HL-60 (cell line): ENCODE data around the gene CPSF3.

Experiments
- DNase-seq, 2 experiments: peaks; one replicate each; pipeline ENCODE4 v3.0.0-alpha.2; 2010 to 2020; ENCODE audit warnings: low read depth in 1 of 2, low spot score in 1 of 2
- H3K27ac ChIP-seq: fragments of 250-450 bp; sonication (Bioruptor Pico); replicated peaks from 2 replicates; pipeline ENCODE4 v1.5.1; 2020; ENCODE audit warnings: mild to moderate bottlenecking, moderate library complexity
- H3K27me3 ChIP-seq: fragments of 250-450 bp; sonication (Bioruptor Pico); 2 replicates; pipeline ENCODE4 v1.5.1; 2021; ENCODE audit warnings: mild to moderate bottlenecking, moderate library complexity; ENCODE audit not compliant: insufficient read depth, poor library complexity, severe bottlenecking
- H3K4me3 ChIP-seq: replicated peaks from 2 replicates; pipeline ENCODE4 v1.5.1; 2011; ENCODE audit warnings: mild to moderate bottlenecking, control low read depth, low read length; ENCODE audit not compliant: insufficient read depth
- GABPA ChIP-seq: IDR thresholded peaks from 2 replicates; pipeline ENCODE4 v1.6.1; 2012; ENCODE audit warnings: low read depth
- POLR2AphosphoS5 ChIP-seq: IDR thresholded peaks from 2 replicates; pipeline ENCODE4 v1.6.1; 2012; ENCODE audit warnings: low read depth
- SPI1 ChIP-seq: IDR thresholded peaks from 2 replicates; pipeline ENCODE4 v1.6.1; 2012; ENCODE audit warnings: low read depth, mild to moderate bottlenecking, borderline replicate concordance
- TF ChIP-seq, protein P1 (sequence below): IDR thresholded peaks from 2 replicates; pipeline ENCODE4 v1.6.1; 2012; ENCODE audit warnings: low read depth; ENCODE audit not compliant: insufficient replicate concordance
- TF ChIP-seq, protein P2 (sequence below): IDR thresholded peaks from one replicate; pipeline ENCODE4 v1.5.1; 2011; ENCODE audit warnings: low read length, control low read depth, inconsistent platforms; ENCODE audit not compliant: insufficient read depth

The CPSF3 gene

DNA sequence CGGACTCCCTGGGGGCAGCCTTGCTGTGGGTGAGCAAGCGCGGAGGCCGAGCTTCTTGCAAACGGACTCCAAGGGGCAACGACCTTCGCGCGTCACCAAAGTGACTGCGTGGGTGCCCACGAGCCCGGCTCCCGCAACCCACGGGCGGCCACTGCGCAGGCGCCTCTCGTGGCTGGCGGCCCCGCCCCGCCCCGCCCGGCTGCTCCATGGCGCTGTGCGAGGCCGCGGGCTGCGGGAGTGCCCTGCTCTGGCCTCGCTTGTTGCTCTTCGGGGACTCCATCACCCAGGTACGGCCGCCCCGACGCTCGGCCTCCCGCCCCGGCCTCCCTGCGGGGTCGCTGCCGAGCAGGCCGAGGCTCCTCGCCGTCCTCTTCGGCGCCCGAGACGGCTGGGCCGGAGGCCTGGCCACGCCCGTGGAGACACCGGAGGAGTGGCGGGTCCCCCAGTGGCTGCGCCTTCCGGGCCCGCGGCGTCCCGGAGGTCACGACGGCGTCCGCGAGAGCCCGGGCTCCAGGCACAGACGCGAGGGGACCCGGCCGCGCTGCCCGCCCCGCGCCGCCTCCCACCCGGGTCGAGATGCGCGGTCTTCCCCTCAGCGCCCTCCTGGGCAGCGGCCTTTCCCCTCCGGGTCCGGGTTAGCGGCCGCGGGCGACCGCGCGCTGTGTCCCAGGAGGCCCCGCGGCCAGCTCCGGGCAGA, 51.1 kb downstream of the CPSF3 start, which contains the start of gene IAH1:
Gene IAH1 (plus strand): TSS at position 191 of the 697 bp plus-strand sequence. CDS start 16 bp downstream, at position 207.
- peak within 1 kb of the TSS; percentile 75 for H3K27ac ChIP-seq
- no peak for TF ChIP-seq POLR2AphosphoS5
- no peak for TF ChIP-seq GABPA
- TF ChIP-seq, protein P1, sequence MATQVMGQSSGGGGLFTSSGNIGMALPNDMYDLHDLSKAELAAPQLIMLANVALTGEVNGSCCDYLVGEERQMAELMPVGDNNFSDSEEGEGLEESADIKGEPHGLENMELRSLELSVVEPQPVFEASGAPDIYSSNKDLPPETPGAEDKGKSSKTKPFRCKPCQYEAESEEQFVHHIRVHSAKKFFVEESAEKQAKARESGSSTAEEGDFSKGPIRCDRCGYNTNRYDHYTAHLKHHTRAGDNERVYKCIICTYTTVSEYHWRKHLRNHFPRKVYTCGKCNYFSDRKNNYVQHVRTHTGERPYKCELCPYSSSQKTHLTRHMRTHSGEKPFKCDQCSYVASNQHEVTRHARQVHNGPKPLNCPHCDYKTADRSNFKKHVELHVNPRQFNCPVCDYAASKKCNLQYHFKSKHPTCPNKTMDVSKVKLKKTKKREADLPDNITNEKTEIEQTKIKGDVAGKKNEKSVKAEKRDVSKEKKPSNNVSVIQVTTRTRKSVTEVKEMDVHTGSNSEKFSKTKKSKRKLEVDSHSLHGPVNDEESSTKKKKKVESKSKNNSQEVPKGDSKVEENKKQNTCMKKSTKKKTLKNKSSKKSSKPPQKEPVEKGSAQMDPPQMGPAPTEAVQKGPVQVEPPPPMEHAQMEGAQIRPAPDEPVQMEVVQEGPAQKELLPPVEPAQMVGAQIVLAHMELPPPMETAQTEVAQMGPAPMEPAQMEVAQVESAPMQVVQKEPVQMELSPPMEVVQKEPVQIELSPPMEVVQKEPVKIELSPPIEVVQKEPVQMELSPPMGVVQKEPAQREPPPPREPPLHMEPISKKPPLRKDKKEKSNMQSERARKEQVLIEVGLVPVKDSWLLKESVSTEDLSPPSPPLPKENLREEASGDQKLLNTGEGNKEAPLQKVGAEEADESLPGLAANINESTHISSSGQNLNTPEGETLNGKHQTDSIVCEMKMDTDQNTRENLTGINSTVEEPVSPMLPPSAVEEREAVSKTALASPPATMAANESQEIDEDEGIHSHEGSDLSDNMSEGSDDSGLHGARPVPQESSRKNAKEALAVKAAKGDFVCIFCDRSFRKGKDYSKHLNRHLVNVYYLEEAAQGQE: no peak
- no peak for TF ChIP-seq SPI1
- TF ChIP-seq, protein P2, sequence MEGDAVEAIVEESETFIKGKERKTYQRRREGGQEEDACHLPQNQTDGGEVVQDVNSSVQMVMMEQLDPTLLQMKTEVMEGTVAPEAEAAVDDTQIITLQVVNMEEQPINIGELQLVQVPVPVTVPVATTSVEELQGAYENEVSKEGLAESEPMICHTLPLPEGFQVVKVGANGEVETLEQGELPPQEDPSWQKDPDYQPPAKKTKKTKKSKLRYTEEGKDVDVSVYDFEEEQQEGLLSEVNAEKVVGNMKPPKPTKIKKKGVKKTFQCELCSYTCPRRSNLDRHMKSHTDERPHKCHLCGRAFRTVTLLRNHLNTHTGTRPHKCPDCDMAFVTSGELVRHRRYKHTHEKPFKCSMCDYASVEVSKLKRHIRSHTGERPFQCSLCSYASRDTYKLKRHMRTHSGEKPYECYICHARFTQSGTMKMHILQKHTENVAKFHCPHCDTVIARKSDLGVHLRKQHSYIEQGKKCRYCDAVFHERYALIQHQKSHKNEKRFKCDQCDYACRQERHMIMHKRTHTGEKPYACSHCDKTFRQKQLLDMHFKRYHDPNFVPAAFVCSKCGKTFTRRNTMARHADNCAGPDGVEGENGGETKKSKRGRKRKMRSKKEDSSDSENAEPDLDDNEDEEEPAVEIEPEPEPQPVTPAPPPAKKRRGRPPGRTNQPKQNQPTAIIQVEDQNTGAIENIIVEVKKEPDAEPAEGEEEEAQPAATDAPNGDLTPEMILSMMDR: no peak
- peak within 1 kb of the TSS; percentile 68 for H3K4me3 ChIP-seq
- peak; percentile 36 to 39 for DNase-seq
- H3K27me3 ChIP-seq: no peaks in the 10 kb centered on the region

DNA sequence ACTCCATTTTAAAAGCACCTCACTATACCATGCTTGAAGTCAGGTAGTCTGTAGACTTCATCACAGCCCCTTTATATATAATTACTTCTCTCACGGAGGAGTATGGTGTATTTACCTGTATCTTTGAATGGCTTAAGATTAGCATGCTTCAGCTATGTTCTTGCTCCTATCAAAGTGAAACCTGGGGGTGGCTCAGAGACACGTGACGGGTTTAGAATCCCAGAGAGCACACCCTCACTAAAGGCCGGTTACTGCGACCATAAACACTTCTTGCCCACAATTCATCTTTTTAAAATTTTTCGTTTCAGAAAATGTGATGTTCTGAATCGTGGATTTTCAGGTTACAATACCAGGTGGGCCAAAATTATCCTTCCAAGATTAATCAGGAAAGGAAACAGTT, 54.5 kb downstream of the CPSF3 start:
- no peaks in the 10 kb centered on the region for H3K27me3 ChIP-seq
- no peak overlapping the region for H3K27ac ChIP-seq
- no peak for DNase-seq
- no peak for TF ChIP-seq GABPA
- no peak for TF ChIP-seq POLR2AphosphoS5
- TF ChIP-seq, protein P1: no peak
- no peak for TF ChIP-seq SPI1
- TF ChIP-seq, protein P2: no peak
- no peak overlapping the region for H3K4me3 ChIP-seq

DNA sequence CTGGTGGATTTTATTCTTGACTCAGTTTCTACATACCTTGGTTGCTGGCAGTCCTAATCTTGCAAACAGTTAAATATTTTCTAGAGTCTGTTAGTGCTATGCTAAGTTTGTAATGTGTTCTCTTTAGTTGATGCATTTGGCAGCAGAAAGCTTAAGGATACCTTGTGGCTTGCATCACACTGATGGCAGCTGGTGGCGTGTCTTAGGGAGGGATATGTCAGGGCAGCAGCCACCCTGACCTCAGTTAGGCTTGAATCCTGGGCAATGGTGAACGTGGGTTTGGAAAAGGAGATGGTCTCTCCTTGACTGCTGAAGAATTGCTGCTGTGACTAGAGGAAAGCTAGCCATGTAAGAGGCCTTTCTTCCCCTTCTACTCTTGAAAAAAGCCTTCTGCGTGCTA, 55.1 kb downstream of the CPSF3 start:
- Histone ChIP-seq H3K27ac (no peak overlapping the region), H3K4me3 (no peak overlapping the region), H3K27me3 (no peaks in the 10 kb centered on the region)
- no peak for DNase-seq
- TF ChIP-seq POLR2AphosphoS5 (no peak), GABPA (no peak), SPI1 (no peak)
- TF ChIP-seq, protein P1: no peak
- TF ChIP-seq, protein P2: no peak
